Activated CD8-positive, alpha-beta memory T cell treated with anti-CD3 and anti-CD28 coated beads for 36 hours (primary cell): ENCODE data around the gene CDH23. TPM values are rescaled to one million over a fixed set of nuclear protein-coding genes. Genes with fewer than 3 reads are reported as not detected.

Experiments
- CTCF ChIA-PET: fragments of 350-600 bp; sonication (Branson Sonifier 250); formaldehyde crosslinking; loops from one replicate; lab custom pipeline; 2021; ENCODE audit warnings: antibody characterized with exemption; lab: Charles Lee
- POLR2A ChIA-PET: fragments of 350-600 bp; sonication (Branson Sonifier 250); formaldehyde crosslinking; loops from one replicate; lab custom pipeline; 2021; ENCODE audit warnings: antibody characterized with exemption; lab: Charles Lee
- total RNA-seq, 2 experiments: library from RNA; stranded (reverse); gene quantifications; one replicate each; pipeline ENCODE4 v1.2.3, GENCODE V29; 2021

CDH23 gene
- total RNA-seq, 2 experiments from 2014 or later: 0.25 to 0.55 TPM

DNA sequence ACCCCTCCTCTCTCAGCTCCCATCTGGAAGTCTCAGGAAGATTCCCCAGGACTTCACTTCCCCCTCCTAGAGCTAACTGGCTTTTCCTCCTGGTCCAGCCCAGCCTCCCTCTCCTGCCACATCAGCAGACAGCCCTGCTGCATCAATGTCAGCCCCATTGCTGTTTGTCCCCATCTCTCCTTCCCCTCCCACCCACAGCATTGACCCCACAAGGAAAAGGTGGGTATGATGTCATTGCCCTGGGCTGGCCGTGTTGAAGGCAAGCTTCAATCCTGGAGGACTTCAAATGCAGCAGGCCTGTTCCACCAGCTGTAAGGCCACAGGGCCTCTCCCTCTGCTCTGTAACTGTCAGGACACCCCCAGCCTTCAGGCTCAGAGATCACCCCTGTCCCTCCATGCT, 256.3 kb downstream of the CDH23 start:
- ChIA-PET CTCF (interaction anchor here (1.0 kb wide), 1 partner anchor 12 kb away, joined by 3 read pairs; no protein-coding TSS in a partner anchor), POLR2A (no interaction called here)

DNA sequence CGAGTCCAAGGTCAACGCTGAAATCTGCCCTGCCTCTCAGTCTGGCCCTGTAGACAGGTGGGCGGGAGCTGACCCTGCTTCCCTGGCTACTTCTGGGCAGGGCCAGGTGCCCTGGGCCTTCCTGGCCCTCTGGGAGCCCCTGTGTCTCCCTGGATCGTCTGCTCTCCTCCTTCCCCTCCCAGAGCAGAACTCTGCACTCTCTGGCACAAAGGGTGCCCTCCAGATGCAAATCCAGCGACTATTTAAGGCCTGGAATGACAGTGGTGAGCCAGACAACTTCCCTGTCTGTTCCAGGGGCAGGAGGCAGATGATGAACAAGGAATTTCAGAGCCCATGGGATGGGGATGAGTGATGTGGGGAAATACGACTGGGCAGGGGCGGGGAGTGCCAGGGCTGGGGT, 259.5 kb downstream of the CDH23 start:
- CTCF ChIA-PET: no interaction called here
- POLR2A ChIA-PET: no interaction called here

DNA sequence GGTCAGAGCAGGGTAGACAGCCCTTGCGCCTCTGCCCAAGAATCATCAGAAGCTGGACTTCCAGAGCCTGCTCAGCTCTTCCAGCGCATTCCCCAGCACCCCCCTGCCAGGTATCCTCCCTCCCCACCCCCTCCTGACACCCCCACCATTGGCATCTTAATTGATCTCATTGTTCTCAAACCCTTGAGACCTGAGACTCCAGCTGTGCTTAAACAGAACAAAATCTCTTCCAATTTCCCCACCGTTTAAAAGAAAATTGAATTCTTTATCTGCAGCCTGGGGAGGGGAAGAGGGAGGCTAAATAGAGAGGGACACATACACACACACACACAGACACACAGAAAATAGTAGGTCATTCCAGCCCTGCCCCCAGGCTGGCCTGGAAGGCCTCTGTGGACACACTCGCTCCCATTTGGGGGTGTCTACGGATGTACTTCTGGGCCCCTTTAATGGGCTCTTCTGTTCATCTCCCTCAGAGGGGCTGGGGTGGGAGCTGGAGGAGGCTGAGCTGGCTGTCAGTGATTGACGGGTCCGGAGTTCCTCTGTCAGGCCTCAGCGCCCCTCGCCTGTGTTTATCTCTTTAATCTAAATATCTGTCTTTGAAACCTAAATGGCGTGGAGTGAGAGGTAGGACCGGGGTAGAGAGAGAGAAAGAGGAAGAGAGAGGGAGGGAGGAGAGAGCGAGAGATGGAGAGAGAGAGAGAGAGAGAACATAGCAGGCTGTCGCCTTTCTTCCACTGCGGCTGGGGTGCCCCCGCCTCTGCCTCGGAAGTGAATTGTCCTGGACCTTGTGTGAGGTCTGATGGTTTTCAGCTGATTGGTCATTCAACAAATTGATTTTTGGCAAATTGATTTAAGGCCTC, 261.1 kb downstream of the CDH23 start:
- ChIA-PET CTCF (interaction anchor here (1.4 kb wide), 1 partner anchor 49 kb away, joined by 3 read pairs; no protein-coding TSS in a partner anchor), POLR2A (no interaction called here)

DNA sequence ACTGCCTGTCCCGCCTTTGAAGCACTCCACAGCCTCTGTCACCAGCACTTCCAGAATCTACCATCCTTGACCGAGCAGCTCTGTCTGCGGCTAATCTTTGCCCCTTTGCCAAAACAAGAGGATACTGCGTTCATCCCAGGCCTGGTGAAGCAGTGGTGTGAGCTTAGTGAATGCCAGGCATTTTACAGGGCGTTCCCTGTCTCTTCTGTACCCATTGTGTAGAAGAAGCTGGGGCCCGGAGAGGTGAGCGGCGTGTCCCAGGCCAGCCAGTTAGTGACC, 261.7 kb downstream of the CDH23 start:
- POLR2A ChIA-PET: no interaction called here

DNA sequence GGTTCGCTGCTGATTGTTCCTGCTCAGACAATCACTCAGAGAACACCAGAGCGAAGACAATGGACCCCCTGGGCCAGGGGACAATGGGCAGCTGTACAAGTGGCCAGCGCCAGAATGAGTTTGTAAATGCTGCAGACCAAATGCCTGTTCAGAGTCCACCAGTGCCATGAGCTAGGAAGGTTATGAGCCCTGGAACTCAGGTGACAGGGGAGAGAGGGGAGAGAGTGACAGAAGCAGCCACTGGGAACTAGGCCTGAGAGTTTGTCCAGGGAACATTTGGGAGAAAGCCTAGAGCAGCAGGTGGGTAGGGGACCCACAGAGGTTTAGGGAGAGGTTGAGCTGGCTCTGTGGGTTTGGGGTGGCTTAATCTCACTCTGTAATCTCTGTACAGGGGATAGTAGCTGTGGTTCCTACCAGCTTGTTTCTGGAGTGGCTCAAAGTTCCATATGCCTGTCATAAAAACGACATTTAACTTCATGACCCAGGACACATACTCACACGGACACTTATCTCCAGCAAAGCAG, 262.5 kb downstream of the CDH23 start:
- POLR2A ChIA-PET: no interaction called here
- CTCF ChIA-PET: interaction anchor here (0.6 kb wide), 1 partner anchor 202 kb away, joined by 4 read pairs; no protein-coding TSS in a partner anchor

More for the DNA sequence above, 261.7 kb downstream of the CDH23 start:
- CTCF ChIA-PET: interaction anchor here (1.4 kb wide), 1 partner anchor 49 kb away, joined by 3 read pairs; no protein-coding TSS in a partner anchor

DNA sequence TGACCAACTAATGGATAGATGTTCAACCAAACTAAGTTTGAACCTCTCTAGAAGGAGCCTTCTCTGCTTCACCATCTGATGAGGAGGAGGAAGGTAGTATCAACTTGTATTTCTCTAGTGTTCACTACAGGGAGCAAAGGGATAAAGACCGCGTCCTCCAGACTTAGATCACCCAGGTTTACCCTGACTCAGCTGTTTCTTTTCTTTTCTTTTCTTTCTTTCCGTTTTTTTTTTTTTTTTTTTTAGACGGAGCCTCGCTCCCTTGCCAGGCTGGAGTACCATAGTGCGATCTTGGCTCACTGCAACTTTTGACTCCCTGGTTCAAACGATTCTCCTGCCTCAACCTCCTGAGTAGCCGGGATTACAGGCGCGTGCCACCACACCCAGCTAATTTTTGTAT, 263.0 kb downstream of the CDH23 start:
- ChIA-PET POLR2A (no interaction called here), CTCF (interaction anchor here (0.6 kb wide), 1 partner anchor 202 kb away, joined by 4 read pairs; no protein-coding TSS in a partner anchor)

DNA sequence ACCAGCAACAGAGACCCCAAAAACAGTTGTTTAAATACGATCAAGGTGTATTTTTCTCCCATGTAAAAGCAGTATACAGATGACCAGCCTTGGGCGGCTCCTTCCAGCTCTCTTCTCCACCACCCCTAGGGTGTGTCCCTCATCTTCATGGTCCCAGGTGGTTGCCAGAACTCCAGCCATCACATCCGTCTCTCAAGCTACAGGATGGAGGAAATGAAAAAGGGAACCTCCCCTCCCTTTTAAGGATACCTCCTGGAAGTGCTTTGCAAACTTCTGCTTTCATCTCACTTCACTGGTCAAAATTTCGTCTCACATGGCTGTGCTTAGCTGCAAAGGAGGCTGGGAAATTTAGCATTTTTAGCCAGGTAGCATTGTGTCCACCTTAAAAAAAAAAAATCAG, 263.6 kb downstream of the CDH23 start:
- POLR2A ChIA-PET: no interaction called here
- CTCF ChIA-PET: no interaction called here

DNA sequence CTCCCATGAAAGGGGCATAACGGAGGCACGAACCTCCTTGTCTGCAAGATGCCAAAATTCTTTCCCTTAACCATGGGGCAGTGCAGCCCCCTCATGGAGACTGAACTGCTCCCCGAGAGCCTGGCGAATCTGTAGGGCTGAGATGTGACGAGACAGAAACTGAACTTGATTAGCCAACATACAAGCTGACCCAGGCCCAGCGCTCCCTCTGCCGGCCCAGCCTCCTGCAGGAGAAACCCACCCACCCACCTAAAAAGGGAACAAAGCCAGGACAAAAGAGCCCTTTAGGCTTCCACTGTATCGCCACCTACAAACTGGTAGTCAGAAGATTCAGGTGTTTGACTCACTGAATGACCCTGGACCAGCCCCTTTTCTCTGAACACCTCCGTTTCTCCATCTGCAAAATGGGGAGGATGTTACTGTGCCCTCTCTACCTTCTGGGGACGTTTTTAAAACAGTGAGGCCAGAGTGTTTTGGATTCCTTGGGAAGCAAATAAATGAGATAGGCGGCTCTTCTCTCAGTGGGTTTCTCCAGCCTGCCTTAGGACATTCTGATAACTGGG, 264.4 kb downstream of the CDH23 start:
- CTCF ChIA-PET: no interaction called here
- POLR2A ChIA-PET: no interaction called here

DNA sequence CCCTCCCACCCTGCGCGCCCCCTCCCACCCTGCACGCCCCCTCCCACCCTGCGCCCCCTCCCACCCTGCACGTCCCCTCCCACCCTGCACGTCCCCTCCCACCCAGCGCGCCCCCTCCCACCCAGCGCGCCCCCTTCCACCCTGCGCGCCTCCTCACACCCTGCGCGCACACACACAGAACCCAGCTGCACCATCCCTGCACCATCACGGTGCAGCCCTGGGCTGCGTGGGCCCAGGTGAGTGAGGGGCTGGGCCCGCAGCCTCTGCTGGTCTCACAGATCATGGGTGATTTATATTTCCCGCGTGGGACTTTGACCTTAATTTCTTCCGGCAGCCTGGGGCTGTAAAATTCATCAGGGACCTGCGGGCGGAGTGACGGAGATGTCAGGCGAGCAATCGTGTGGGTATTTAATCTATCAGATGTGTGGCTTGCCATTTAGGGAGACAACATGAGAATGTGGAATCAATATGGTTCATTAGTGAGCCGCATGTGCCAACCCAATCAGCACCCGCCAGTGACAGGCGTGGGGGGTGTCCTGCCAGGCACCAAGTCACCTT, 265.1 kb downstream of the CDH23 start:
- POLR2A ChIA-PET: no interaction called here
- CTCF ChIA-PET: no interaction called here

DNA sequence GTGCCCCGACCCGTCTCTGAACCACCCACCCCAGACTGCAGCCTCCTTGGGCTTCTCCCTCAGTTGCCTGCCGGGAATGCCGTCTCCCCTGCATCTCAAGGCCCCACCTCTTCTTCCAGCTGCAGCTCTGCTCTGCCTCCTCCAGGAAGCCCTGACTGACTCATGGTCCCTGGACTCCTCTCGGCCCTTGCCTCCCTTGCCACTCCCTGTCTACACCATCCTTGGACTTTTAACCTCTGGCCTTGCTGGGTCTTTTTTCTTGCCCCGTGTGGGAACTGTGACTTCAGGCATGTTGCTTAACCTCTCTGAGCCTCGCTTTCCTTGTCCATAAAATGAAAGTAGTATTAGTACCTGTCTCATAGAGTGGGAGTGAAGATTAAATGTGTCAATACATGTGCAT, 266.6 kb downstream of the CDH23 start:
- ChIA-PET CTCF (no interaction called here), POLR2A (interaction anchor here (0.7 kb wide), 1 partner anchor 228 kb away, joined by 4 read pairs; no protein-coding TSS in a partner anchor)

DNA sequence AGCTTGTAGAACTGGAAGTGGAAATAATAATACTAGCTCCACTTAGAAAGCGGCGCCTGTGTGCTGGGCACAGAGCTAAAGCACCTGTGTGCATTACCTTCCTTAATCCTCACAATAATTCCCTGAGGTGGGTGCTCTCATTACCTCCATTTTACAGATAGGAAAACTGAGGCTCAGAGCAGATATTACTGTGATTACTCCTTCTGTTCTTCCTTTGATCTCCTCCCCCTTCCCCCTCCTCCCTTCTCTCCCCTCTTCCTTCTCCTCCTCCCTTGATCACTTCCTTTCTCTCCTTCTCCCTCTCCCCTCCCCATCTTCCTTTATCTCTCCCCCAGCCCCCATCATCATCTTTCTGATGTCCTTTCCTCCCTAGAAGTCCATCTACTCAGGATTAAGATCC, 267.9 kb downstream of the CDH23 start:
- ChIA-PET CTCF (interaction anchor here (1.0 kb wide), 1 partner anchor 172 kb away, joined by 3 read pairs; no protein-coding TSS in a partner anchor), POLR2A (no interaction called here)

DNA sequence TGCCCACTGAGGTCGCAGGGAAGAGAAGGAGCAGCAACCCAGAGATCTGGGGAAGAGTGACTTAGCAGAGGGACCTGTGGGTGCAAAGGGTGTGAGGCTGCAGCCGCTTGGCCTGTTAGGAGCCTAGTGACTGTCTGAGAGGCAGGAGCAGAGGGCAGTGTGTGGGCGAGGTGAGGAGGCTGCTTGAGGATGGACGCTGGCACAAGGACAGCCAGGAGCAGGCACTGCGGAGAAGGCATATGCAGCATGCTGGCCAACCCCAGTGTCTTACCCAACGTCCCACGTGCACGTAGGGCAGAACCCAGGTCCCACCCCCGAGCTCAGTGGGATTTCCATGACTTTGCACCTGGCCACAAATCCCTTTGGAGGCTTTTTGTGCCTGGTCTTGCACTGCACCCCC, 268.7 kb downstream of the CDH23 start:
- ChIA-PET CTCF (no interaction called here), POLR2A (no interaction called here)

DNA sequence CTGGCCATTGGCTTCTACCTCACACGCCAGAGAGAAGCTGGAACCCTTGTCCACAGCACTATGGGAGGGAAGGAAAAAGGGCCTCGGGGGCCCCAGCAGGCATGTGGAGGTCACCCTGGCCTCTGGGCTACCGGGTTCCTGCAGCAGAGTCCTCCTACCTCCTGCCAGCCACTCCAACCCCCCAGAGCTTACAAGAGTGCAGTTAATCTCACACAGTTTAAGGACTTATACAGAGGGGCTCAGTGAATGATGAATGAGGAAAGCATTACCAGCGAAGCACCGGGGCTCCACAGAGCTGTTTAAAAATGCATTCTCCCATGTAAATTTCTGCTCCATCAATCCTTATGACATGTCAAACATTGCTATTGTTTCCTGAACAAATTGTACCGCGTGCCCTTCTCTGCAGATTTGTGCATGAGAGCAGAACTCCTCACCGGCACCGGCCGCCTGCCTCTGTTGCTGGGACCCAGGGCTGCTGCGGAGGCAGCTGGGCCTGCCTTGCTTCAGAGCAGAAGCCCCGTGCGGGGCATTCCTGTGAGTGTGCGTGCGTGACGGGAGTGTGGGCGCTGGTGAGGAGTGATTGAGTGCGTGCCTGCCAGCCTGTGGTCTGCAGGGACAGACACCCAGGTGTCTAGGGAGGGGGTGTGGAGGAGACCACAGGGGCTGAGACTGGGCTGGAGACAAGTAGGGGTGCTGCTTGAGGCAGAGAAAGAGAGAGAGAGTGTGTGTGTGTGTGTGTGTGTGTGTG, 270.1 kb downstream of the CDH23 start:
- ChIA-PET POLR2A (no interaction called here), CTCF (no interaction called here)

DNA sequence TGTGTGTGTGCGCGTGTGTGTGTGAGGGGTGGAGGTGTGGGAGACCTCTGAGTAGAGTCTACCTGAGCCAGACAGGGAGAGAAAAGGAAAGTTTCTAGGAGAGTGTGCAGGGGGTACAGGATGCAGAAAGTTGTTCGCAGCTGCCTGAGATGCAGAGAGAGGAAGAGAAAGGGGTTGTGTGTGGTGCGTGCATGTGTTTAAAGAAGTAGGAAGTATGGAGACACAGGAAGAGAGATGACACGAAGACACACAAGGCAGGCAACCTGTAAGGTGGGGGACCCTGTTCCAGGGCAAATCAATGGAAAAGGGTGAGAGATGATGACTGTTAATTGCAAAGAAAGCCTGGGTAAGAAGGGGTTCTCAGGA, 270.6 kb downstream of the CDH23 start:
- CTCF ChIA-PET: no interaction called here

DNA sequence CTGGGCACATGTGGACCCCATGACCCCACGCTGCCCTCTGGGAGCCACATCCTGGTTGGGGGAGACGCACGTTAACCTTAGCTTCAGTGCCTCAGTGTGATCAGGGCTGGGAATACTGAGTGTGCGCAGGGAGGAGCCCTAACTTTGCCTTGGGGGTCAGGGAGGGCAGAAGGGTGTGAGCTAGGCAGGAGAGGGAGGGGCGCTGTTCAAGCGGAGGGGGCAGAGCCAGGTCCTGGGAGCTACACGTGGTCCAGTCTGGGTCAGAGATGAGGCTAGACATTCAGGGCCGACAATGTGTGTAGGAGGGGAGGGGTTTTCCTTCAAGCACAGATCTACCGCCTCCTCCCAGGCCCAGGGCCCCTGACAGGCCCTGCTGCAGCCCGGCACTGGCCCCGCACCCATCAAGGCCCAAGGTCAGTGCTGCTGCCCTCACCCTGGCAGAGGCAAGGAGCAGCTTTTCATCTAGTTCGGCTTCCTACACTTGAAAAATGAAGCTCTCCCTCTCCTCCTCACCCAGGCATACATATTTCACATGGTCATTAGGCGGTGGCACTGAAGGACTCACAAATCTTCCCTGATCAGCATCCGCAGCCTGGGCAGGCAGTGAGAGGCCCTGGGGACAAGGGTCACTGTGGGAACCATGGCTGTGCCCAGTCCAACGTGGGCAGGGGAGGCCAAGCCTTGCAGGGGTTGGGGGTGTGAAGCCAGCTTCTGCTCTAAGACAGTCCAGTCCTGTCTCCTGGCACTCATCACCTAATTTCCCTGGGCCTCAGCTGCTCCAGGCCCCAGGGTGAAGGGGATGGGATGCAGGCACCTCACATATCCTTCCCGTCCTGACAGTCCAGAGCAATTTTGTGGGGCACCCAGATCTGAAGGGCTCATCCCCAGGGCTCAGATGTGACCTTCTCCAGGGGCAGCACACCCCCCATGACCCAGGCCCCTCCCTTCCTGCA, 275.6 kb downstream of the CDH23 start:
- ChIA-PET POLR2A (no interaction called here), CTCF (no interaction called here)

More for the DNA sequence above, 270.6 kb downstream of the CDH23 start:
- POLR2A ChIA-PET: no interaction called here

DNA sequence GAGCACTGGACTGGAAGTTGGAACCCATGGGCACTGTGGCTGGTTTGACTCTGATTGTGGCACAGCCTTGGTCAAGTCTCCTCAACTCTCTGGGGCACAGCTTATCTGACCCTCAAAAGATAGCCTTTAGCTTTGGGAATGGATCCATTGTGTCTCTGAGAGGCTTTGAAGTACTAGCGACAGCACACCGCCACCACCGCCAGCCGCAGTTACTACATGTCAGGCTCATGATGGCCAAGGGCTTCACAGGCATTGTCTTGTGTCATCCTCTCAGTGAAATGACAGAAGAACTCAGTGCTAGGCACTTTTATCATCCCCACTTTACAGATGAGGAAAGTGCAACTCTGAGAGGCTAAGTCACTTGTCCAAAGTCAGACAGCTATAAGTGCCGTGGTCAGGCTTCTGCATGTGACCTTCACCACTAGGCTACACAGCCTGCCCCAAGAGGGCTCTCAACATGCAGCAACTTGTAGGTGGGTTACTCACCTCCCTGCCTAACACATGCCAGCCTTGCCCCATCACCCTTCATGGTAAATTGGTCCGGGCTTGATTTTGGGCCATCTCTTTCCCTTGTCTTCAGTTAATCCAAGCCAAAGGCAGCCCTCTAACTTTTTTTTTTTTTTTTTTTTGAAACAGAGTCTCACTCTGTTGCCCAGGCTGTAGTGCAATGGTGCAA, 278.7 kb downstream of the CDH23 start:
- POLR2A ChIA-PET: no interaction called here

DNA sequence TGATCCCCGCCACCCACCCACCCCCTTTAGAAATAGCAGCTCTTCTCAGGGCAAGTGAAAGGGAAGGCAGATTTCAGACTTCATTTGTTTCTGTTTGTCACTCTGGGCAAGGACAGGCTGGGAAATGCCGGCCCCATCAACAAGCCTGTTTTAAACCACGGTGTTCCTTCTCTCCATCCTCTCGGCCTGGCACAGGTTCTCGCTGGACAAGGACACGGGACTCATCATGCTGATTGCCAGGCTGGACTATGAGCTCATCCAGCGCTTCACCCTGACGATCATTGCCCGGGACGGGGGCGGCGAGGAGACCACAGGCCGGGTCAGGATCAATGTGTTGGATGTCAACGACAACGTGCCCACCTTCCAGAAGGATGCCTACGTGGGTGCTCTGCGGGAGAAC, 280.5 kb downstream of the CDH23 start:
- ChIA-PET CTCF (no interaction called here), POLR2A (no interaction called here)

More for the DNA sequence above, 278.7 kb downstream of the CDH23 start:
- CTCF ChIA-PET: interaction anchor here (0.6 to 1.3 kb wide), 2 partner anchors 17 to 261 kb away, joined by 3 read pairs; no protein-coding TSS in a partner anchor
